GM06990 (cell line): ENCODE results near the gene ATP4B.

Experiments used
- DNase-seq: peaks from one replicate; pipeline ENCODE4 v3.0.0-alpha.2; 2011; ENCODE audit not compliant: insufficient read length; ENCODE audit errors: extremely low read depth
- H3K27me3 ChIP-seq: replicated peaks from 2 replicates; pipeline ENCODE4 v1.6.0; 2011; ENCODE audit warnings: low read length; ENCODE audit not compliant: control insufficient read depth, insufficient read depth
- H3K36me3 ChIP-seq: 2 replicates; pipeline ENCODE4 v1.5.1; 2011; ENCODE audit warnings: low read length; ENCODE audit not compliant: control insufficient read depth, insufficient read depth
- H3K4me3 ChIP-seq: replicated peaks from 2 replicates; pipeline ENCODE4 v1.5.1; 2011; ENCODE audit warnings: low read depth, mild to moderate bottlenecking, control low read depth, low read length
- TF ChIP-seq, protein P1 (sequence below): IDR thresholded peaks from 2 replicates; pipeline ENCODE4 v1.5.1; 2011; ENCODE audit warnings: low read length, control low read depth, mild to moderate bottlenecking, inconsistent platforms; ENCODE audit not compliant: insufficient read depth, poor library complexity, severe bottlenecking

Gene ATP4B

DNA sequence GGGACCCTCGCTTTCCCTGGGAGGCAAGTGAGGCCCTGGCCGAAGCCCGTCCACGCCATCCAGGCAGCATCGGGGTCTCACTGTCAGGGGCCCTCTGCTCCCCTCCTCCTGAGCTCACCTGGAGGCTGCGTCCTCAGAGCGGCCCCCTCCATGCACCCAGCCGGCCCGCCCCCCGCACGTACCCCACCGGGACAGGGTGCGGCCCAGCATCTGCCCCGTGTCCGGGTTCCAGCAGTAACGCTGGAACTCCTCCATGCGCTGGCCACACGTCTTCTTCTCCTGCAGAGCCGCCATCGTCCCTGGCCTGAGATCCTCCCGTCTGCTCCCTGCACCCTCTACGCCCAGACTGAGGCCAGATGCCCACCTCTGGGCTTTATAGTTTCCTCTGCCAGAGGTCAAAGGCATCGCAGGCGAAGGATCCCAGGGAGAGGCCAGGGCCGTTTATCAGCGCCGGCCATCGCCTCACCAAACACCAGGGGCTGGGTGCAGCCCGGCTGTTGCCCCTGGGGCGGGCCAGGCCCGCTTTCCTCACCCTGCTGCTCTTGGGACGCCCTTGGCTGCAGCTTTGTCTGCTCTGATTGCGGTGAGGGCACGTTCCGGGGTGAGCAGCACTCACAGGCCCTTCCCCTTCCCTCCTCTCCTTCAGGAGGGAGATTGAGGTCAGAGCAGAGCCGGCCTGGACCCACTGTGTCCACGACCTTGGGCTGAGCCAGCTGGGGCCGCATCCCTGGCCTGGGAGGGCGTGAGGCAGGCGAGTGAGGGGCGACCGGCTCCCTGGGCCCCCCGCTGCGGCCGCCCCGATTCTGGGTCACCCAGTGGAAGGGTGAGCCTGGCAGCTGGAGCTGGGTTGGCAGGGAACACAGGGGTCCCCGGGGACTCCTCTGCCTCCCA lies at the start of gene ATP4B:
ATP4B (minus strand) TSS at position 348 of the 891 bp plus-strand sequence; CDS start at position 294, 54 bp downstream.
- no peak for DNase-seq
- no peaks in the 10 kb centered on the region for H3K27me3 ChIP-seq
- no peak within 1 kb of the TSS for H3K4me3 ChIP-seq
- TF ChIP-seq, protein P1, sequence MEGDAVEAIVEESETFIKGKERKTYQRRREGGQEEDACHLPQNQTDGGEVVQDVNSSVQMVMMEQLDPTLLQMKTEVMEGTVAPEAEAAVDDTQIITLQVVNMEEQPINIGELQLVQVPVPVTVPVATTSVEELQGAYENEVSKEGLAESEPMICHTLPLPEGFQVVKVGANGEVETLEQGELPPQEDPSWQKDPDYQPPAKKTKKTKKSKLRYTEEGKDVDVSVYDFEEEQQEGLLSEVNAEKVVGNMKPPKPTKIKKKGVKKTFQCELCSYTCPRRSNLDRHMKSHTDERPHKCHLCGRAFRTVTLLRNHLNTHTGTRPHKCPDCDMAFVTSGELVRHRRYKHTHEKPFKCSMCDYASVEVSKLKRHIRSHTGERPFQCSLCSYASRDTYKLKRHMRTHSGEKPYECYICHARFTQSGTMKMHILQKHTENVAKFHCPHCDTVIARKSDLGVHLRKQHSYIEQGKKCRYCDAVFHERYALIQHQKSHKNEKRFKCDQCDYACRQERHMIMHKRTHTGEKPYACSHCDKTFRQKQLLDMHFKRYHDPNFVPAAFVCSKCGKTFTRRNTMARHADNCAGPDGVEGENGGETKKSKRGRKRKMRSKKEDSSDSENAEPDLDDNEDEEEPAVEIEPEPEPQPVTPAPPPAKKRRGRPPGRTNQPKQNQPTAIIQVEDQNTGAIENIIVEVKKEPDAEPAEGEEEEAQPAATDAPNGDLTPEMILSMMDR, result no peak
- H3K36me3 ChIP-seq, result no peaks in the 10 kb centered on the region

DNA sequence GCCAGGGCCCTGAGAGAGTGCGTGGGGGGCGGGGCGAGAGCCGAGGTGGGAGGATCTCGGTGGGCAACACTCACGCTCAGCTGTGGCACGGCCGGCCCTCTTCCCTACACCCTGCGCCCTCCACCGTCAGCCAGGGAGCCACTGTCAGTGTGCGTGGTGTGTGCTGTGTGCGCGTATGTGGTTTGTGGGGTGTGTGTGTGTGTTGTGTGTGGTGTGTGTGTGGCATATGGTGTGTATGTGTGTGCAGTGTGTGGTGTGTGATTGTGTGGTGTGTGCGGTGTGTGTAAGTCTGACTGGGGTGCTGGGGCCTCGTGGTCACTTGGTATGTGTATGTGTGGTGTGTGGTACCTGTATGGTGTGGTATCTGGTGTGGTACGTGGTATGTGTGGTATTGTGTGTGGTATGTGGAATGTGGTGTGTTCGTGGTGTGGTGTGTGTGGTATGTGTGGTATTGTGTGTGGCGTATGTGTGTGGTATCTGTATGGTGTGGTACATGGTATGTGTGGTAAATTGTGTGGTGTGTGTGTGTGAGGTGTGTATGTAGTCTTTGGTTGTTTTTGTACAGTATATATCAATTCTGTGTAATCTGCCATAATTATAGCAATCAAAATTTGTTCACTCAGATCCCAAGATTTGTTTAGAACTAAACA lies 14.1 kb upstream of the ATP4B start:
- no peaks in the 10 kb centered on the region for H3K27me3 ChIP-seq
- DNase-seq, result no peak
- TF ChIP-seq, protein P1, result no peak
- H3K4me3 ChIP-seq, result no peak overlapping the region
- H3K36me3 ChIP-seq, result no peaks in the 10 kb centered on the region

DNA sequence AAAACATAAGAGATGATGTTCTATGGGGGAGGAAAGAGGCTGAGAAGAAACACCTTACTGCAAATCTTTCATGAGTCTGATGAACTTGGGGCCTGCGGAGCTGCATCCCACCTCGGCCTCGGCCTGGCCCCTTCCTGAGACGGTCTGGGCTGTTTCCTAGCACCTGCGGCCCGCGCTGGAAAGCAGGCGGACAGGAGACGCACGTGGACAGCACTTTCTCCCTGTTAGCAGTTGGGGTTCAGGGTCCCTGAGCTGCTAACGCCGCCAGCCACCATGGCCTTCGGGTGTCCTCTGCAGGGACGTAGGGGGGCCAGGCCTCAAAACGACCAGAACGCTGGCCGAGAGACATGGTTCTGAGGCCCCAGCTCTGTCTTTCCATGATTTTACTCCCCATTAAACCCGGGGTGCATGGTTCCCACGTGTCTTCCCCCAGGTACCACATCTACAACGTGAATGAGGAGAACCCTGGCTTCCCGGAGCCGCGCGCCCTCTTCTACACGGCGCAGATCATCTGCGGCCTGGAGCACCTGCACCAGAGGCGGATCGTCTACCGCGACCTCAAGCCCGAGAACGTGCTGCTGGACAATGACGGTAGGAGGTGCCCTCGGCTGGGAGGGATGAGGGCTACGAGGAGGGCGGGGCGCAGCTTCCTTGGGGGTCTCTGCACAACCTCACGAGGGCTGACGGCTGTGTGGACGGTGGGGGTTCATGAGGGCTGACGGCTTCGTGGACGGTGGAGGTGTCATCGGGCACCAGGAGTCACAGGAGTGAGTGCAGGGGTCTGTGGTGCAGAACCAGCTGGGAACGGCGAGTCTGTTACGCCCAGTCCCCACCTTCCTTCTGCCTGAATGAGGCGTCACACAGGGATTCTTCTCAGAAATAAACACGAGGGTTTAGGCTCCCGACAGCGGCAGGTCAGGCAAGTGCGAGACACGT lies 13.3 kb upstream of the ATP4B start:
- no peak for DNase-seq
- H3K27me3 ChIP-seq, result no peaks in the 10 kb centered on the region
- no peaks in the 10 kb centered on the region for H3K36me3 ChIP-seq
- TF ChIP-seq, protein P1, result no peak
- no peak overlapping the region for H3K4me3 ChIP-seq

DNA sequence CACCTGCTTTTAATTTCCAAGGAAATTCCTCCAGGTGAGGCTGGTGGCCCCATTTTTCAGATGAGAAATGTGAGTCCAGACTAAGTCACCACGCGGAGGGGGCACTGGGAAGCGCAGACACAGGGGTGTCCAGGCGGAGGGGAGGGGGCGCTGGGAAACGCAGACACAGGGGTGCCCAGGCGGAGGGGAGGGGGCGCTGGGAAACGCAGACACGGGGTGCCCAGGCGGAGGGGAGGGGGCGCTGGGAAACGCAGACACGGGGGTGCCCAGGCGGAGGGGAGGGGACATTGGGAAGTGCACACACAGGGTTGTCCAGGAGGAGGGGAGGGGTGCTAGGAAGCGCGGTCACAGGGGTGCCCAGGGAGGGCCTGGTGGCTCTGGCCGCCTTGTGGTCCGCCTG lies 12.5 kb upstream of the ATP4B start:
- no peaks in the 10 kb centered on the region for H3K27me3 ChIP-seq
- H3K36me3 ChIP-seq, result no peaks in the 10 kb centered on the region
- no peak overlapping the region for H3K4me3 ChIP-seq
- no peak for DNase-seq
- TF ChIP-seq, protein P1, result no peak

DNA sequence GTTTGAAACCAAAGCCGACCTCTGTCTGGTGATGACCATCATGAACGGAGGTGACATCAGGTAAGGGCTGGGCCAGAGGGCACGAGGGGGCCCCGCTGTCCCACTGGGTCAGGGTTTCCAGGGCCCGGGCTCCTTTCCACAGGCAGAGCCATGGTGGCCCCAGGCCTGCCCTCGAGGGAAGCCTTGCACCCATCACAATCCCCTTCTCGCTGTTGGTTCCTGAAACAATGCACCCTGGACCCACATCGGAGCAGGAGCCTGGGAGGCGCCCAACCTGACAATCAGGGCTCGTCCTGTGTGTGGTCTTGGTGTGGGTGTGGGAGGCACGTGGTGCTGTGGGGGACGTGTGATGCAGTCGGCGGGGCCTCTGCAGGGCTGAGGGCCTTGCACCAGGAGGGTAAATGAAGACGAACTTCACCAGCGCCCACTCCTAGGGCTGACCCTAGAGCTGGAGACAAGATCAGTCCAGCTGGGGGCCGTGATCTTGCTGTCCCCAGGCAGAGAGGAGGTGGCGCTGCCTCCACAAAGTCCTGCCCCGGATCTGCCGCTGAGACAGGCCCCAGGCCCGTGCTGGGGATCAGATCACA lies 11.8 kb upstream of the ATP4B start:
- no peaks in the 10 kb centered on the region for H3K36me3 ChIP-seq
- no peak for DNase-seq
- H3K27me3 ChIP-seq, result no peaks in the 10 kb centered on the region
- no peak overlapping the region for H3K4me3 ChIP-seq
- TF ChIP-seq, protein P1, result no peak
